K562 (cell line): ENCODE results near the gene ERGIC3. TPM values are rescaled to one million over a fixed set of nuclear protein-coding genes. Genes with fewer than 3 reads are reported as not detected.

Experiments
- AFF4 ChIP-seq: sonication (generic); formaldehyde crosslinking; IDR thresholded peaks from 2 replicates; pipeline ENCODE4 v1.8.0; 2023; ENCODE audit warnings: mild to moderate bottlenecking, missing genetic modification reagents
- DEAF1 ChIP-seq: fragments of 450-650 bp; formaldehyde crosslinking; IDR thresholded peaks from 2 replicates; pipeline ENCODE4 v1.4.0; 2020; ENCODE audit warnings: mild to moderate bottlenecking, moderate library complexity
- HDAC3 ChIP-seq: fragments of 450-650 bp; IDR thresholded peaks from 2 replicates; pipeline ENCODE4 v1.6.1; 2018; ENCODE audit warnings: borderline replicate concordance, mild to moderate bottlenecking, moderate library complexity; ENCODE audit not compliant: partially characterized antibody
- HMGN3 ChIP-seq: IDR thresholded peaks from 2 replicates; pipeline ENCODE4 v1.6.1; 2011; ENCODE audit warnings: borderline replicate concordance, low read depth, mild to moderate bottlenecking, mixed read lengths, low read length; ENCODE audit not compliant: insufficient read length; ENCODE audit errors: extremely low read depth
- HOXB6 ChIP-seq: fragments of 250-450 bp; sonication (Bioruptor Pico); IDR thresholded peaks from 2 replicates; pipeline ENCODE4 v1.5.1; 2022; ENCODE audit warnings: mild to moderate bottlenecking, borderline replicate concordance
- MCM3 ChIP-seq: fragments of 450-650 bp; IDR thresholded peaks from 2 replicates; pipeline ENCODE4 v1.6.1; 2016
- MYBL2 ChIP-seq, 2 experiments: fragments of 450-650 bp in 1 of 2; sonication (generic) in 1 of 2; formaldehyde crosslinking in 1 of 2; IDR thresholded peaks; 2 replicates each; pipeline versions ENCODE4 v1.6.1 to v1.8.1; 2017 to 2022; ENCODE audit warnings: borderline replicate concordance in 1 of 2, inconsistent platforms in 1 of 2, low read depth in 1 of 2, mild to moderate bottlenecking in 1 of 2, missing genetic modification reagents in 1 of 2, moderate library complexity in 1 of 2
- NR0B1 ChIP-seq: fragments of 450-650 bp; IDR thresholded peaks from one replicate; pipeline ENCODE4 v1.6.1; 2018; ENCODE audit warnings: mild to moderate bottlenecking, moderate library complexity; ENCODE audit not compliant: partially characterized antibody
- PTRF ChIP-seq: fragments of 450-650 bp; IDR thresholded peaks from 2 replicates; pipeline ENCODE4 v1.6.1; 2016; ENCODE audit warnings: mild to moderate bottlenecking, missing genetic modification characterization, missing compliant biosample characterization
- PTTG1 ChIP-seq: fragments of 450-650 bp; IDR thresholded peaks from 2 replicates; pipeline ENCODE4 v1.6.1; 2016; ENCODE audit warnings: low read depth, mild to moderate bottlenecking, missing genetic modification characterization, missing compliant biosample characterization
- RAD21 ChIP-seq, 2 experiments: fragments of 250-450 bp in 1 of 2; fragments of 450-650 bp in 1 of 2; sonication (Bioruptor Pico) in 1 of 2; formaldehyde crosslinking in 1 of 2; IDR thresholded peaks in 1 of 2; conservative IDR thresholded peaks in 1 of 2; 2 replicates each; pipeline versions ENCODE4 v1.4.0 to v1.8.0; 2020 to 2022; ENCODE audit warnings: mild to moderate bottlenecking in 2 of 2, moderate library complexity in 1 of 2
- STAG1 ChIP-seq: sonication (generic); formaldehyde crosslinking; IDR thresholded peaks from 2 replicates; pipeline ENCODE4 v1.5.0; 2020; ENCODE audit warnings: missing genetic modification reagents, borderline replicate concordance
- YBX1 ChIP-seq: fragments of 450-650 bp; IDR thresholded peaks from 2 replicates; pipeline ENCODE4 v1.7.1; 2016; ENCODE audit warnings: mild to moderate bottlenecking
- polyA plus RNA-seq, 8 experiments: library from polyadenylated mRNA; depleted of rRNA in 4 of 8; stranded (reverse) in 5 of 8; unstranded in 3 of 8; fragments of >200 nt; fragmentation: Nextera tagmentation in 2 of 8; fragmentation: Illumina TruSeq in 1 of 8; extraction: Ambion mirVana in 2 of 8; extraction: Trizol in 1 of 8; gene quantifications; 2 replicates each; pipeline versions ENCODE4 v1.2.1 to v1.2.3, GENCODE V29; 2011 to 2014; ENCODE audit warnings: inconsistent platforms in 1 of 8, missing spikeins in 1 of 8
- total RNA-seq, 7 experiments: library from RNA; depleted of rRNA in 6 of 7; stranded (reverse); fragments of >200 nt in 6 of 7; fragmentation: Illumina TruSeq in 2 of 7; extraction: Trizol in 2 of 7; gene quantifications; 2 replicates each; pipeline versions ENCODE4 v1.2.1 to v1.2.3, GENCODE V29; 2011 to 2021; ENCODE audit warnings: low replicate concordance in 1 of 7

ERGIC3 gene
- total and polyA plus RNA-seq, 9 of the 15 experiments (the other 6 are each of a cell fraction or from before 2014, with no cell fraction given), result 121 to 278 (median 184) TPM

GRCh38 chr20:35511814-35512420, 30.0 kb upstream of the ERGIC3 start (continued):
- TF ChIP-seq YBX1 (no peak), MYBL2 (IDR thresholded peaks at IDR 0.05; ENCODE audit: low read depth) (no peak), MYBL2 (CRISPR knock-in tag; IDR thresholded peaks at IDR 0.05; ENCODE audit: borderline replicate concordance) (no peak), PTTG1 (tag) (no peak), HOXB6 (CRISPR knock-in tag) (no peak), PTRF (tag) (no peak), MCM3 (no peak), STAG1 (CRISPR knock-in tag) (peak; percentile 42; the same call in 1 of the 2 replicates), HMGN3 (no peak), AFF4 (CRISPR knock-in tag) (no peak), RAD21 (CRISPR knock-in tag; conservative IDR thresholded peaks at IDR 0.05 in 1 of 2, IDR thresholded peaks at IDR 0.05 in 1 of 2) (peak; percentile 61 to 79), HDAC3 (no peak), NR0B1 (no peak), DEAF1 (0 out of 2 replicates have a peak, but pooled peaks have one; percentile 33)
